NCI-H345 treated with DMSO at 0.1 percent for 48 hours (cell line): ENCODE measurements around the gene RPTOR.

Experiments
- DNase-seq: peaks from one replicate; lab custom pipeline; 2025; ENCODE audit not compliant: unreplicated experiment; lab: John Stamatoyannopoulos, UW

The RPTOR gene

DNA sequence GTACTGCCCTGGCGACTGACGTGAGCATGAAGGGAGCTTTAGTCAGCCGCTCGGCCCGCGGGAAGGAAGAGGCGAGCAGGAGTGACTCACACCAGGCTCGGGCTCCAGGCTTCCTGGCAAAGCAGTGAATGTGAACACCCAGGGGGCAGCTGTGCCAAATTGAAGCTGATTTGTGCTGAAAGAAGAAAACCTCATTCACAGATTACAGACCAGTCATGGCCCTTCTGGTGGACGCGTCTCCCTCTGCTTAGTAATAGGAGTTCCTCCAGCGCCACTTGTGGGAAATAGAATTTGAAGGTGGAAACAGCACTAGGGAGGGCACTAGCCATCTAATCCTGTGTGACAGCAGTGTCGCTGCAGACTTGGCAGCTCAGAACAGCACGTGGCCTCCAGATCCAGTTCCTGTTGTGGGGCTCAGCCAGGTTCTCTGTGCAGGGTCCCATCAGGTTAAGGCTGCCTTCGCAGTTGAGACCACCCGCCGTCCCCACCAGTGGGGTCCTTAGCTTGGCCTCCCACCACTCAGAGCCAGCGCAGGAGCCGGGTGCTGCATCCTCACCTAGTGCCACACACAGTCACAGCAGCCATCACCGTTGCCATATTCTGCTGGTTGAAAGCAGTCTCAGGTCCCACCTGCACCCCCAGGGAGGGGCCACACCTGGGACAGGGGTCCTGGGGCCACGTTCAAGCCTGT, 282.5 kb downstream of the RPTOR start:
- no peak for DNase-seq

DNA sequence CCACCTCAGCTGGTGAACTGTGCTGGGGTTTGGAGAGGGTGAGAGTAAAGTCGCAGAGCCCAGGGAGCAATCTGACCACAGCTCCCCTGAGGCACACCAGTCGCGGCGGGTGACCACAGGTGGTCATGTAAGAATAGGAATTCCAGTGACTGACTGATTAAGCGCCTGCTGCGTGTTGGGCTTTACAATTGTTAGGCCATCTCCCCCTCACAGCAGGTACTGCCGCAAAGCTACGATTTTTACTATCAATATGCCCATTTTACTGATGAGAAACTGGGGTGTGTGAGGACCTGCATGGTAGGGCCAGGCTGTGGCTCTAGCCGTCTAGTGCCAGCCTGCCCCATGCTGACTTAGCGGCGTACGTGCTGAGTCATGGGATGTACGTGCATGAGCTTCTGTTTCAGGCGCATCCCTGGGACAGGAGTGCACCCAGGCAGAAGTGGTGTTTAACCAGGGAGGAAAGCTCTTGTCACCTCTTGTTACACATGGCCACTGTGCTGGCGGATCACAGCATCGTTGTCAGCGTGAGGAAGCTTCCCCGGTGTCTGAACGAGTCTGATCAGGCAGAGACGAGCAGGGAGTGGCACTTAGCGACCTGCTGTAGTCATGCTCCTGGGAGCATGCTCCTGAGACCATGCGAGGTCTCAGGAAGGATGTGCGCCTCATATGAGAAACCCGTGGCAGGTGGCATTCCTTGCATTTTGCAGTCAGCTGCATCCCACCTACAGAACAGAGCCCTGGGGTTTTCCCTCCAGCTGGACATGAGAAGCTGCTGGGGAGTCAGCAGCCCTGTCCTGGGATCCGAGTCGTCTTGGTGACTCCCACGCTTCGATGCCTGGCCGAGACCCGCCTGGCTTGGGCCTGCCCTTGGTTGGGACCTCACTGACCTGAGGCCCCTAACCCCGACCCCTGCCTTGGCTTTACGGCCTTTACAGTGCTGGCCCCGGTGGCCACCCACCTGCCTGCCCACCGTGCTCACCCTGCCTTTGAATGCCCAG, 283.3 kb downstream of the RPTOR start:
- DNase-seq = peak; percentile 95

DNA sequence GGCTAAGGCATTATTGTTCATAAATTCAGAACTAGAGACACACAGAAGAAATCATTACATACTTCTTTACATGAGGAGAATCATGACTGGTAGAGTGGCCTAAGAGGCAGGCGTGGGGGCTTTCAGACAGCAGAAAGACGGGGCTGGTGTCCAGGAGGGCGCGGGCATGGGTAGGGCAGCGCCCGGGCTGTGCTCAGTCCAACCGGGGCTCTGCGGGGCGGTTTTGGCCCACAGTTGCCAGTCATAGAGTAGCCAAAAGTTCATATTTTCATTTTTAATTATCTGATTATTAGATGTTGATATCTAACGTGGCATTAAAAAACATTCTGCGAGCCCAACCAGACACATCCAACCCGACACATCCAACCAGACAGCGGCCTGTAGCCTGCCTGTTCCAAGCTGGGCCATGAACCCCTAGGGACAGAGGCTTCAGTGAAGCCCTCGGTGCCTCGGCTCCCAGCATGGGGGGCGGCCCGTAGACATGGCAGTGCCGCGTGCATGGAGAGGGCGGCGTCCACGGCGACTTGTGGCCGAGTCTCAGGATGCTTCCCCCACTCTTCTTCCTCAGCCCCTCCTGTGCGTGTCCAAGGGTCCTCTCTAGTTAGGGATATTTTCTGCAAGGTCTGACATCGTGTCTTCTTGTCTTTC, 284.7 kb downstream of the RPTOR start:
- no peak for DNase-seq

GRCh38 chr17:80830020-80830780, 285.6 kb downstream of the RPTOR start:
- no peak for DNase-seq

GRCh38 chr17:80831491-80831890, 286.9 kb downstream of the RPTOR start:
- DNase-seq = no peak

GRCh38 chr17:80832266-80832676, 287.6 kb downstream of the RPTOR start:
- DNase-seq = no peak

GRCh38 chr17:80832888-80833583, 288.4 kb downstream of the RPTOR start:
- peak; percentile 98 for DNase-seq

DNA sequence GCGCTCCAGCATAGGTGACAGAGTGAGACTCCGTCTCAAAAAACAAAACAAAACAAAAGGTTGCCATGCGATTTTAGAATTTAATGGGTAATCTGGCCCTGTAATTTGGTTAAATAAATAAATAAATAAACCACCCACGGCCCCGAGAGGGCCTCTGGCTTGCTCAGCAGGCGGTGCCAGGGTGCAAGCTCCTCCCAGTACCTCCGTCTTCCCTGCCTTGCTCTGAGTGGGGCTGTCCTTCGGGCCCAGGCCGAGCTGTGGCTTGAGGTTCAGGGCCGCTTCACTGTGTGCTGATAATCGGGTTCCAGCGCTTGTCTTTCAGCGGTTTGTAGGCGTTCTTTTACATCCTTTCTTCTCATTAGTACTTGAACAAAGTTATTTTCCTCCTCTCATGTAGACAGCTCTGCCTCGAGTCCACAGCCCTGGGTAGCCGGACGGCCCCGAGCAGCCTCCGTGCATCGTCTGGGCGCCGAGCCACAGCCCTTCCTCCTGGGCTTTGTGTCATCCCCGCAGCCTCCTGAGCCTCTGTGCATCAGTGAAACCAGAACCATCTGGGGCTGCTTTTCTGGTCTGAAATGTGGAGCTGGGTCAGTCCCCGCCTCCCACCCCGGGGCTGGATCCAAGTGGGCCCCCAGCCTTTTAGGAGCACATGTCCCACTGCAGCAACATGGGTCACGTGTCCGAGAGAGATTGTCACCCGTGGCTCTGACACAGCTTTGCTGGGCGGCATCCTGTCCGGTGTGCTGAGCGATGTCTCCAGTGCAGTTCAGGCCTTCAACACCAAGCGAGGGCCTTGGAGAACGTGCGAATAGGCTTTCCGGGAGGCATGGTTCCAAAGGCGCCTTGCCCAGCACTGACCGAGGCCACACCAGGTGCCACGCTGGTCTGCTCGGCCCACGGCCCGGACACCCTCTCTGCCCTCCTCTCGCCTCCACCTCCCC, 289.6 kb downstream of the RPTOR start:
- DNase-seq = no peak

- DNase-seq = no peak
These were observed 290.2 kb downstream of the RPTOR start for GRCh38 chr17:80834893-80835275.

GRCh38 chr17:80835816-80836657, 291.4 kb downstream of the RPTOR start:
- DNase-seq = no peak

DNA sequence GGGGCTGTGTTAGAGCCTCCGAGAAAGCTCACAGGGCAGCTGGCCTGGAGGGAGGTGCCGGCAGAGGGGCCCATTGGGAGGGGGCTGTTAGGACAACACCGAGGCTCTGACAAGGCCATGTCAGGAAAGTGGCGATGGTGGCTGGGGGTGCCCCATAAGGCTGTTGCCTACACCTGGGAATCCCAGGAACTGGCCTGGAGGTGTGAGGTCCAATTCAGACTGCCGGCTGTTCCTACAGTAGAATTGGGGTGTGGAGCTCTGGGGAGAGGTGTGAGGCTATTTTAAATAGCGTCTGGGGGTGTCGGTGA, 292.0 kb downstream of the RPTOR start:
- DNase-seq = no peak

DNA sequence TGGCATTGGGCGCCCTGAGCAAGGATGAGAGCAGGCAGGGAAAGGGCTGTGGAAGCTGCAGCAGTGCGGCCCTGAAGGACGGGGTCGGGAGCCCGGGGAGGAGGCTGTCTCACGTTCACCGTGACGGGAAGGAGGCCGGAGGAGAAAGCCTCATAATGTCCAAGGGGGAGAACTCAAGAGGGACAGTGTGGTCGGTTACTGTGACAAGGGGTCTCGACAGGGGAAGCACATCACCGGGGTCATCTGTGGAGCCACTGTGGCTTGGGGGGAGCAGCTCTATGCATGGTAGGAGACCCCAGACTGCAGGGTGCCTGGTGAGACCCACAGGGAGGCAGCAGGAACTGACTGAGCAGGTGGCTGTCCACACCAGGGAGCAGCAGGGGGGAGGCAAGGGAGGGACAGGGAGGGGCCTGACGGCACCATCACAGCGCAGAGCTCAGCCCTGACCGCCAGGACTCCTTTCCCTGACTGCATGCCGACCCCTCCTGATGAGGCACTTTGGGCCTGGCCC, 292.4 kb downstream of the RPTOR start:
- DNase-seq = no peak

DNA sequence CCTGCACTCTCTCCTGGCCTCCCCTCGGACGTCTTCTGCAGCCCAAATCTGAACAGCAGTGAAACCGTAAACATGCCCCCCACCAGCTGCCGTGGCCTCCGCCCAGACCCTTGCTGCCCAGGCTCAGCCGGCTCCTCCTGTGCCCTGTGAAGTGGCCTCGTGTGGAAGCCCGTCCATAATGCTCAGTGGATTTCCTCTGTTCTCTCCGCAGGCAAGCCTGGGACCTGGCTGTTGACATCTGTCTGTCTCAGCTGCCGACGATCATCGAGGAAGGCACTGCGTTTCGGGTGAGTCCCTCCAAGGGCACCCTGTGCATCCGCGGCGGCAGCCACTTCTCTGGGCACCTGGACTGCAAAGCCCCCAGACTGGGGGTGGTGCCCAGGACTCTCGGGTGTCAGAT, 293.1 kb downstream of the RPTOR start:
- DNase-seq = no peak

- no peak for DNase-seq
These were observed 293.8 kb downstream of the RPTOR start for GRCh38 chr17:80838311-80839025.

DNA sequence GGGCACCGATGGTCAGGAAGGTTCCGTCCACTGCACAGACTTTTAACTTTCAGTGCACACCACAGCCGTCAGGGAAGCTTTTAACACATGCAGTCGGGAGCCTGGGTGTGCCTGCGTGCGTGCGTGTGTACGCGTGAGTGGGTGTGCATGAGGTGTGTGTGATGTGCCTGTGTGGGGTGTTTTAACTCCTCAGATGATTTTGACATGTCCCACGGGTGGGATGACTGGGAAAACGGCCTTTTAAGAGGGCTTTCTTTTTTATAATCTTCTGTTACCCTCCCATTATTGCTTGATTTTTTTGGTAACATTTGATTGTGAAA, 294.3 kb downstream of the RPTOR start:
- DNase-seq = no peak

GRCh38 chr17:80839511-80839941, 294.9 kb downstream of the RPTOR start:
- DNase-seq = no peak

- no peak for DNase-seq
These were observed 295.3 kb downstream of the RPTOR start for GRCh38 chr17:80839970-80840369.
